HPDE6-E6E7 (cell line): ENCODE measurements around the gene FERMT1.

Source experiments
- DNase-seq: peaks from one replicate; pipeline ENCODE4 v3.0.0; 2011; ENCODE audit warnings: missing footprints; ENCODE audit errors: extremely low spot score

The FERMT1 gene

GRCh38 chr20:6122873-6123648, at the start of gene FERMT1:
FERMT1 (minus strand) TSS chr20:6123030; CDS start chr20:6119554, 3,476 bp downstream.
- DNase-seq, result peak; percentile 98

- peak; percentile 28 for DNase-seq
These were observed 46.4 kb upstream of the FERMT1 start for GRCh38 chr20:6169251-6169650.

- DNase-seq, result no peak
These were observed 45.4 kb upstream of the FERMT1 start for GRCh38 chr20:6168204-6168603.

GRCh38 chr20:6165346-6165745, 42.5 kb upstream of the FERMT1 start:
- no peak for DNase-seq

GRCh38 chr20:6164421-6165341, 41.9 kb upstream of the FERMT1 start:
- no peak for DNase-seq

GRCh38 chr20:6160736-6161135, 37.9 kb upstream of the FERMT1 start:
- DNase-seq, result no peak

- no peak for DNase-seq
These were observed 34.5 kb upstream of the FERMT1 start for GRCh38 chr20:6157345-6157744.

GRCh38 chr20:6152777-6153176, 29.9 kb upstream of the FERMT1 start:
- DNase-seq, result no peak

GRCh38 chr20:6148073-6148472, 25.2 kb upstream of the FERMT1 start:
- DNase-seq, result no peak

GRCh38 chr20:6142348-6142993, 19.6 kb upstream of the FERMT1 start:
- DNase-seq, result peak; percentile 67

- DNase-seq, result no peak
These were observed 18.1 kb upstream of the FERMT1 start for GRCh38 chr20:6140947-6141346.

GRCh38 chr20:6135347-6135746, 12.5 kb upstream of the FERMT1 start:
- no peak for DNase-seq

GRCh38 chr20:6134592-6134991, 11.8 kb upstream of the FERMT1 start:
- DNase-seq, result no peak

GRCh38 chr20:6130045-6130444, 7.2 kb upstream of the FERMT1 start:
- no peak for DNase-seq

- DNase-seq, result no peak
These were observed 5.0 kb upstream of the FERMT1 start for GRCh38 chr20:6127825-6128224.

- DNase-seq, result no peak
These were observed 4.0 kb upstream of the FERMT1 start for GRCh38 chr20:6126846-6127245.

- DNase-seq, result no peak
These were observed 802 bp upstream of the FERMT1 start for GRCh38 chr20:6123649-6124014.

- peak; percentile 76 for DNase-seq
These were observed 538 bp downstream of the FERMT1 start for GRCh38 chr20:6122111-6122872.

GRCh38 chr20:6121504-6121903, 1.3 kb downstream of the FERMT1 start:
- no peak for DNase-seq

GRCh38 chr20:6120491-6120988, 2.3 kb downstream of the FERMT1 start:
- no peak for DNase-seq

GRCh38 chr20:6116758-6117157, 6.1 kb downstream of the FERMT1 start:
- no peak for DNase-seq
